Left lung (tissue), 10 donors: ENCODE results near the gene CACNA2D3. TPM values are rescaled to one million over a fixed set of nuclear protein-coding genes. Genes with fewer than 3 reads are reported as not detected.

Source experiments
- ATAC-seq: fragments of 200-7000 bp; cut with Tn5 transposase; one replicate; pipeline ENCODE4 v1.9.1; 2020; ENCODE audit warnings: moderate library complexity
- DNase-seq, 4 donors: peaks; one replicate each; pipeline ENCODE4 v3.0.0-alpha.2; 2013 to 2020
- H3K27ac ChIP-seq, 2 donors: fragments of 200-600 bp; sonication (generic) in 1 of 2; one replicate each; pipeline versions ENCODE4 v1.5.0 to v1.8.0; 2020 to 2021
- H3K27me3 ChIP-seq, 2 donors: fragments of 200-600 bp; sonication (generic) in 1 of 2; one replicate each; pipeline versions ENCODE4 v1.5.0 to v1.8.0; 2020 to 2021
- H3K36me3 ChIP-seq, 2 donors: fragments of 200-600 bp; sonication (generic) in 1 of 2; one replicate each; pipeline versions ENCODE4 v1.5.0 to v1.8.0; 2020 to 2021
- H3K4me1 ChIP-seq, 2 donors: fragments of 200-600 bp; one replicate each; pipeline ENCODE4 v1.8.0; 2021
- H3K4me3 ChIP-seq, 2 donors: fragments of 200-600 bp; sonication (generic) in 1 of 2; one replicate each; pipeline versions ENCODE4 v1.5.0 to v1.8.0; 2020 to 2021; ENCODE audit warnings: mild to moderate bottlenecking in 1 of 2
- H3K9me3 ChIP-seq, 2 donors: fragments of 200-600 bp; sonication (generic) in 1 of 2; one replicate each; pipeline versions ENCODE4 v1.5.0 to v1.8.0; 2020 to 2021
- intact Hi-C, 2 donors: fragments of 100-400 bp; cut with DNase I; formaldehyde crosslinking; loops; one replicate each; pipeline versions ENCODE4 v1.11.2 to v1.14.2; 2022
- polyA plus RNA-seq, 6 donors: library from polyadenylated mRNA; unstranded; fragments of 120-200 nt; gene quantifications; one replicate each; pipeline ENCODE4 v1.2.1, GENCODE V29; 2013; ENCODE audit not compliant: insufficient read length in 6 of 6
- total RNA-seq, 2 donors: library from RNA; stranded (reverse); fragmentation: NEBNext Ultra II Directional; extraction: Animal tissue kit (Norgen Biotek cat#: 25700); gene quantifications; one replicate each; pipeline ENCODE4 v1.2.1, GENCODE V29; 2021
- TF ChIP-seq, protein P1 (sequence below), 2 donors: fragments of 200-600 bp; sonication (generic) in 1 of 2; IDR thresholded peaks; one replicate each; pipeline versions ENCODE4 v1.5.0 to v1.8.0; 2021; ENCODE audit warnings: antibody characterized with exemption in 2 of 2
- donor health status: DM: no; HTN: yes; CAD: no.
- donor health status: DM: no; HTN: no; CAD: no.

The CACNA2D3 gene
- total and polyA plus RNA-seq, 8 donors, result 1.1 to 2.7 (median 1.5) TPM

GRCh38 chr3:54214845-54215244 lies 92.5 kb downstream of the CACNA2D3 start:
- Histone ChIP-seq H3K9me3 (no peaks in the 10 kb centered on the region), H3K27me3 (no peaks in the 10 kb centered on the region), H3K4me1 (no peaks in the 10 kb centered on the region), H3K4me3 (no peak overlapping the region), H3K27ac (no peak overlapping the region), H3K36me3 (no peaks in the 10 kb centered on the region)
- no peak for ATAC-seq
- TF ChIP-seq, protein P1, sequence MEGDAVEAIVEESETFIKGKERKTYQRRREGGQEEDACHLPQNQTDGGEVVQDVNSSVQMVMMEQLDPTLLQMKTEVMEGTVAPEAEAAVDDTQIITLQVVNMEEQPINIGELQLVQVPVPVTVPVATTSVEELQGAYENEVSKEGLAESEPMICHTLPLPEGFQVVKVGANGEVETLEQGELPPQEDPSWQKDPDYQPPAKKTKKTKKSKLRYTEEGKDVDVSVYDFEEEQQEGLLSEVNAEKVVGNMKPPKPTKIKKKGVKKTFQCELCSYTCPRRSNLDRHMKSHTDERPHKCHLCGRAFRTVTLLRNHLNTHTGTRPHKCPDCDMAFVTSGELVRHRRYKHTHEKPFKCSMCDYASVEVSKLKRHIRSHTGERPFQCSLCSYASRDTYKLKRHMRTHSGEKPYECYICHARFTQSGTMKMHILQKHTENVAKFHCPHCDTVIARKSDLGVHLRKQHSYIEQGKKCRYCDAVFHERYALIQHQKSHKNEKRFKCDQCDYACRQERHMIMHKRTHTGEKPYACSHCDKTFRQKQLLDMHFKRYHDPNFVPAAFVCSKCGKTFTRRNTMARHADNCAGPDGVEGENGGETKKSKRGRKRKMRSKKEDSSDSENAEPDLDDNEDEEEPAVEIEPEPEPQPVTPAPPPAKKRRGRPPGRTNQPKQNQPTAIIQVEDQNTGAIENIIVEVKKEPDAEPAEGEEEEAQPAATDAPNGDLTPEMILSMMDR (IDR thresholded peaks at IDR 0.05), result no peak
- no peak for DNase-seq
- intact Hi-C loops, result no loop called here

DNA sequence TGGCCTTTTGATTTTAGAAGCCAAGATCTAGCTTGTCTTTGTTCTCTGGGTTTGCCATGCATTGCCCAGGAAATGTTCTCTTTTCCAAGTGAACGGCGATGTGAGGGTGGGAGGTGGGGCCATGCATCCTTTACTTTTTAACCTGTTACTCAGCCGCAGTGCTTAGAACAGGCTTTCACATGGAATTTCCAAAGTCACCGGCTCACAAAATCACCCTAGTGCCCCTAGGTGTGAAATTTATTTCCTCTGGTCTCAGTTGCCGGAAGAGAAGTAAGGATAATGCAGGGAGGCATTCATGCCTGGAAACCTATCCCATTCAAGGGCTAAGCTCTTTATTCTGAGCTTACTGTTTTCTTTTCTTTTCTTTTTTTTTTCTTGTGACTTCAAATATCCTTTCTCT lies 93.2 kb downstream of the CACNA2D3 start:
- H3K36me3 ChIP-seq, result no peaks in the 10 kb centered on the region
- H3K4me3 ChIP-seq, result no peak overlapping the region
- no peaks in the 10 kb centered on the region for H3K27me3 ChIP-seq
- no peaks in the 10 kb centered on the region for H3K9me3 ChIP-seq
- no peak for ATAC-seq
- H3K27ac ChIP-seq, result no peak overlapping the region
- intact Hi-C loops, result no loop called here
- H3K4me1 ChIP-seq, result no peaks in the 10 kb centered on the region
- TF ChIP-seq, protein P1 (IDR thresholded peaks at IDR 0.05), result no peak
- no peak for DNase-seq

DNA sequence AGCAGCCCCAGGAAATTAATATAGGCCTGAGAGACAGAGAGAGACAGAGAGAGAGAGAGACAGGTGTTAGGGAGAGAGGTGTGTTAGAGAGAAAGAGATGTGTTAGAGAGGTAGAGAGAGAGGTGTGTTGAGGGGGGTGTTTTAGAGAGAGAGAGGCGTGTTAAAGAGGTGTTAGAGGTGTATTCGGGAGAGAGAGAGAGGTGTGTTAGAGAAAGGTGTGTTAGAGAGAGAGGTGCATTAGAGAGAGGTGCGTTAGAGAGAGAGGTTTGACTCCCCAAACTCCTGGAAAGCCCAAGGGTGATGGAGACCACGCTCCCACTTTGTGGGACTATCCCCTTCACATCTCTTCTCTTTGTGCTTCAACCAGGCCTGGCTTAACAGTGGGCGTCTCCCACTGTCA lies 95.5 kb downstream of the CACNA2D3 start:
- intact Hi-C loops, result no loop called here
- Histone ChIP-seq H3K27me3 (no peaks in the 10 kb centered on the region), H3K4me3 (no peak overlapping the region), H3K4me1 (no peaks in the 10 kb centered on the region), H3K36me3 (no peaks in the 10 kb centered on the region), H3K27ac (no peak overlapping the region), H3K9me3 (no peaks in the 10 kb centered on the region)
- TF ChIP-seq, protein P1 (IDR thresholded peaks at IDR 0.05), result no peak
- DNase-seq, result no peak
- ATAC-seq, result no peak

- TF ChIP-seq, protein P1 (IDR thresholded peaks at IDR 0.05), result no peak
- Histone ChIP-seq H3K9me3 (no peaks in the 10 kb centered on the region), H3K27me3 (no peaks in the 10 kb centered on the region), H3K4me1 (no peaks in the 10 kb centered on the region), H3K4me3 (no peak overlapping the region), H3K27ac (no peak overlapping the region), H3K36me3 (no peaks in the 10 kb centered on the region)
- ATAC-seq (no peak), DNase-seq (no peak)
- intact Hi-C loops, result no loop called here
Observed at GRCh38 chr3:54222316-54222715, 100.0 kb downstream of the CACNA2D3 start.

- TF ChIP-seq, protein P1 (IDR thresholded peaks at IDR 0.05), result no peak
- intact Hi-C loops, result no loop called here
- Histone ChIP-seq H3K4me3 (no peak overlapping the region), H3K9me3 (no peaks in the 10 kb centered on the region), H3K27me3 (no peaks in the 10 kb centered on the region), H3K27ac (no peak overlapping the region), H3K36me3 (no peaks in the 10 kb centered on the region), H3K4me1 (no peaks in the 10 kb centered on the region)
- ATAC-seq (no peak), DNase-seq (no peak)
Observed at GRCh38 chr3:54223063-54223462, 100.7 kb downstream of the CACNA2D3 start.
